ENCODE results near the gene CGB3.
A peak's percentile ranks its signal among the peaks of the same experiment; 100 is the strongest.

The CGB3 gene

DNA sequence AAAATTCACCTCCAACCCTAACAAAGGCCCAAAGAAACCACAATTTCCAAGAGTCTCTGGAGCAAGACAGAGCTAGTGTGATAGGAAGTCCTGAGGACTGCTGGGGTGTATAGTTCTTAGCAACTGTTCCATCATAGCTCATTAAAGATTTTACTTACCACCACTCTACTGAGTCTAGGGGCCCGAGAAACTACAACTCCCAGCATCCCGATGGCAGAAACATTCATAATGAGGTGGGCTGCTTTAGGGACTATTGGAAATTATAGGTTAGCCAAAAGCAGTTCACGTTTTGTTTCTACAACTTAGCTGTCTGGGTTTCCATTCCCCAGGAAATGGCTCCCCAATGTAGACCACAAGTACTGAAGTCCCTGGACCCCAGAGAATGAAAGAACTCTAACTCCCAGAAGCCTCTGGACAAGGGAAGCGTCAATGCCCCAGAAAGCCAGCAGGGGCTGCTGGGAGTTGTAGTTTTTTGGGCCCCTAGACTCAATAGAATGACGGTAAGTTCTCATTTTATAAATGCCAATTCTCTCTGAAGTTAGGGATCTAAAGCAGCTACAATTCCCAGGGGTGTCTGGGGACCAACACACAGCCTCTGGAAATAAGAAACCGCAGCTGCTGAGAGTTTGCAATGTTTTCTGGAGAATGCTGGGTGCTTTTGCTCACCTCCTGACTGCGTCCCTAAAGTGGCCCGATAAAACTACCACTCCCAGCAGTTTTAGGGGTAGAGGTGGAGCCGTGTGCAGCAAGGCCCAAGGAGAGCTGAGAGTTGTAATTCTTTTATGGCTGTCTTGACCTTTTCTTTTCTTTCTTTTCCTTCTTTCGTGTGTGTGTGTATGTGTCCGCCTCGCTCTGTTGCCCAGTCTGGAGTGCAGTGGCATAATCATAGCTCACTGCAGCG, 47.9 kb downstream of the CGB3 start (continued):
- TF ChIP-seq, protein P1, sequence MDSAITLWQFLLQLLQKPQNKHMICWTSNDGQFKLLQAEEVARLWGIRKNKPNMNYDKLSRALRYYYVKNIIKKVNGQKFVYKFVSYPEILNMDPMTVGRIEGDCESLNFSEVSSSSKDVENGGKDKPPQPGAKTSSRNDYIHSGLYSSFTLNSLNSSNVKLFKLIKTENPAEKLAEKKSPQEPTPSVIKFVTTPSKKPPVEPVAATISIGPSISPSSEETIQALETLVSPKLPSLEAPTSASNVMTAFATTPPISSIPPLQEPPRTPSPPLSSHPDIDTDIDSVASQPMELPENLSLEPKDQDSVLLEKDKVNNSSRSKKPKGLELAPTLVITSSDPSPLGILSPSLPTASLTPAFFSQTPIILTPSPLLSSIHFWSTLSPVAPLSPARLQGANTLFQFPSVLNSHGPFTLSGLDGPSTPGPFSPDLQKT (IDR thresholded peaks at IDR 0.05; ENCODE audit: borderline replicate concordance, low read depth, low read length), result no peak
- TF ChIP-seq ZBTB17 (tag by site-specific recombination; IDR thresholded peaks at IDR 0.05) (0 out of 2 replicates have a peak, but pooled peaks have one; percentile 17), SP7 (tag by site-specific recombination; IDR thresholded peaks at IDR 0.05) (0 out of 2 replicates have a peak, but pooled peaks have one; percentile 13), ZBTB1 (tag by site-specific recombination; IDR thresholded peaks at IDR 0.05) (no peak), GLI4 (tag by site-specific recombination; IDR thresholded peaks at IDR 0.05) (no peak), ZNF623 (tag by site-specific recombination; IDR thresholded peaks at IDR 0.05) (no peak), ZNF560 (tag by site-specific recombination; IDR thresholded peaks at IDR 0.05; ENCODE audit: borderline replicate concordance) (no peak), ZFP41 (tag by site-specific recombination; IDR thresholded peaks at IDR 0.05; ENCODE audit: borderline replicate concordance) (no peak), ZNF366 (tag by site-specific recombination; conservative IDR thresholded peaks at IDR 0.05) (no peak), ZNF112 (tag by site-specific recombination; IDR thresholded peaks at IDR 0.05) (no peak), ZNF76 (tag by site-specific recombination; IDR thresholded peaks at IDR 0.05; ENCODE audit: borderline replicate concordance, low read depth) (peak; percentile 93), SETDB1 (IDR thresholded peaks at IDR 0.05; ENCODE audit: insufficient read length, low read length) (no peak), ZNF140 (tag by site-specific recombination; IDR thresholded peaks at IDR 0.05) (no peak), SALL2 (tag by site-specific recombination; IDR thresholded peaks at IDR 0.05; ENCODE audit: borderline replicate concordance) (no peak), ZBTB48 (tag by site-specific recombination; IDR thresholded peaks at IDR 0.05) (peak; percentile 55; the same call in 1 of the 2 replicates), ZNF549 (tag by site-specific recombination; IDR thresholded peaks at IDR 0.05) (no peak), ZNF777 (tag by site-specific recombination; IDR thresholded peaks at IDR 0.05; ENCODE audit: borderline replicate concordance) (no peak), WT1 (tag by site-specific recombination; IDR thresholded peaks at IDR 0.05) (no peak), ZNF335 (tag by site-specific recombination; conservative IDR thresholded peaks at IDR 0.05) (peak; percentile 62), MEIS1 (CRISPR knock-in tag; IDR thresholded peaks at IDR 0.05; ENCODE audit: borderline replicate concordance) (no peak), ZNF37A (tag by site-specific recombination; IDR thresholded peaks at IDR 0.05) (peak; percentile 98), ZNF561 (tag by site-specific recombination; IDR thresholded peaks at IDR 0.05; ENCODE audit: borderline replicate concordance) (0 out of 2 replicates have a peak, but pooled peaks have one; percentile 44), IKZF3 (tag by site-specific recombination; IDR thresholded peaks at IDR 0.05) (no peak), SCRT1 (tag by site-specific recombination; IDR thresholded peaks at IDR 0.05; ENCODE audit: borderline replicate concordance) (no peak), ZNF133 (tag by site-specific recombination; IDR thresholded peaks at IDR 0.05) (no peak)
- TF ChIP-seq, protein P2, sequence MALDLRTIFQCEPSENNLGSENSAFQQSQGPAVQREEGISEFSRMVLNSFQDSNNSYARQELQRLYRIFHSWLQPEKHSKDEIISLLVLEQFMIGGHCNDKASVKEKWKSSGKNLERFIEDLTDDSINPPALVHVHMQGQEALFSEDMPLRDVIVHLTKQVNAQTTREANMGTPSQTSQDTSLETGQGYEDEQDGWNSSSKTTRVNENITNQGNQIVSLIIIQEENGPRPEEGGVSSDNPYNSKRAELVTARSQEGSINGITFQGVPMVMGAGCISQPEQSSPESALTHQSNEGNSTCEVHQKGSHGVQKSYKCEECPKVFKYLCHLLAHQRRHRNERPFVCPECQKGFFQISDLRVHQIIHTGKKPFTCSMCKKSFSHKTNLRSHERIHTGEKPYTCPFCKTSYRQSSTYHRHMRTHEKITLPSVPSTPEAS (tag by site-specific recombination; IDR thresholded peaks at IDR 0.05), result no peak
- TF ChIP-seq, protein P3, sequence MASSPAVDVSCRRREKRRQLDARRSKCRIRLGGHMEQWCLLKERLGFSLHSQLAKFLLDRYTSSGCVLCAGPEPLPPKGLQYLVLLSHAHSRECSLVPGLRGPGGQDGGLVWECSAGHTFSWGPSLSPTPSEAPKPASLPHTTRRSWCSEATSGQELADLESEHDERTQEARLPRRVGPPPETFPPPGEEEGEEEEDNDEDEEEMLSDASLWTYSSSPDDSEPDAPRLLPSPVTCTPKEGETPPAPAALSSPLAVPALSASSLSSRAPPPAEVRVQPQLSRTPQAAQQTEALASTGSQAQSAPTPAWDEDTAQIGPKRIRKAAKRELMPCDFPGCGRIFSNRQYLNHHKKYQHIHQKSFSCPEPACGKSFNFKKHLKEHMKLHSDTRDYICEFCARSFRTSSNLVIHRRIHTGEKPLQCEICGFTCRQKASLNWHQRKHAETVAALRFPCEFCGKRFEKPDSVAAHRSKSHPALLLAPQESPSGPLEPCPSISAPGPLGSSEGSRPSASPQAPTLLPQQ (tag by site-specific recombination; IDR thresholded peaks at IDR 0.05), result no peak
- TF ChIP-seq, protein P4, sequence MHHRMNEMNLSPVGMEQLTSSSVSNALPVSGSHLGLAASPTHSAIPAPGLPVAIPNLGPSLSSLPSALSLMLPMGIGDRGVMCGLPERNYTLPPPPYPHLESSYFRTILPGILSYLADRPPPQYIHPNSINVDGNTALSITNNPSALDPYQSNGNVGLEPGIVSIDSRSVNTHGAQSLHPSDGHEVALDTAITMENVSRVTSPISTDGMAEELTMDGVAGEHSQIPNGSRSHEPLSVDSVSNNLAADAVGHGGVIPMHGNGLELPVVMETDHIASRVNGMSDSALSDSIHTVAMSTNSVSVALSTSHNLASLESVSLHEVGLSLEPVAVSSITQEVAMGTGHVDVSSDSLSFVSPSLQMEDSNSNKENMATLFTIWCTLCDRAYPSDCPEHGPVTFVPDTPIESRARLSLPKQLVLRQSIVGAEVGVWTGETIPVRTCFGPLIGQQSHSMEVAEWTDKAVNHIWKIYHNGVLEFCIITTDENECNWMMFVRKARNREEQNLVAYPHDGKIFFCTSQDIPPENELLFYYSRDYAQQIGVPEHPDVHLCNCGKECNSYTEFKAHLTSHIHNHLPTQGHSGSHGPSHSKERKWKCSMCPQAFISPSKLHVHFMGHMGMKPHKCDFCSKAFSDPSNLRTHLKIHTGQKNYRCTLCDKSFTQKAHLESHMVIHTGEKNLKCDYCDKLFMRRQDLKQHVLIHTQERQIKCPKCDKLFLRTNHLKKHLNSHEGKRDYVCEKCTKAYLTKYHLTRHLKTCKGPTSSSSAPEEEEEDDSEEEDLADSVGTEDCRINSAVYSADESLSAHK (tag by site-specific recombination; IDR thresholded peaks at IDR 0.05), result no peak
- TF ChIP-seq, protein P5, sequence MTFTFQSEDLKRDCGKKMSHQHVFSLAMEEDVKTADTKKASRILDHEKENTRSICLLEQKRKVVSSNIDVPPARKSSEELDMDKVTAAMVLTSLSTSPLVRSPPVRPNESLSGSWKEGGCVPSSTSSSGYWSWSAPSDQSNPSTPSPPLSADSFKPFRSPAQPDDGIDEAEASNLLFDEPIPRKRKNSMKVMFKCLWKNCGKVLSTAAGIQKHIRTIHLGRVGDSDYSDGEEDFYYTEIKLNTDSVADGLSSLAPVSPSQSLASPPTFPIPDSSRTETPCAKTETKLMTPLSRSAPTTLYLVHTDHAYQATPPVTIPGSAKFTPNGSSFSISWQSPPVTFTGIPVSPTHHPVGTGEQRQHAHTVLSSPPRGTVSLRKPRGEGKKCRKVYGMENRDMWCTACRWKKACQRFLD (tag by site-specific recombination; IDR thresholded peaks at IDR 0.05), result no peak
- TF ChIP-seq, protein P6, sequence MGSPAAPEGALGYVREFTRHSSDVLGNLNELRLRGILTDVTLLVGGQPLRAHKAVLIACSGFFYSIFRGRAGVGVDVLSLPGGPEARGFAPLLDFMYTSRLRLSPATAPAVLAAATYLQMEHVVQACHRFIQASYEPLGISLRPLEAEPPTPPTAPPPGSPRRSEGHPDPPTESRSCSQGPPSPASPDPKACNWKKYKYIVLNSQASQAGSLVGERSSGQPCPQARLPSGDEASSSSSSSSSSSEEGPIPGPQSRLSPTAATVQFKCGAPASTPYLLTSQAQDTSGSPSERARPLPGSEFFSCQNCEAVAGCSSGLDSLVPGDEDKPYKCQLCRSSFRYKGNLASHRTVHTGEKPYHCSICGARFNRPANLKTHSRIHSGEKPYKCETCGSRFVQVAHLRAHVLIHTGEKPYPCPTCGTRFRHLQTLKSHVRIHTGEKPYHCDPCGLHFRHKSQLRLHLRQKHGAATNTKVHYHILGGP (tag by site-specific recombination; IDR thresholded peaks at IDR 0.05), result no peak

Measured in HEK293 (cell line).